OCI-LY1 (cell line): ENCODE results near the gene TTC23.

Experiments used
- H2AFZ ChIP-seq: fragments of 200-600 bp; sonication (generic), shearing (Covaris generic); 2 replicates; pipeline ENCODE4 v1.6.0; 2014; ENCODE audit warnings: antibody characterized with exemption, mild to moderate bottlenecking, low read length
- H3F3A ChIP-seq: fragments of 200-600 bp; sonication (generic), shearing (Covaris generic); 2 replicates; pipeline ENCODE4 v1.6.0; 2014; ENCODE audit warnings: mild to moderate bottlenecking, antibody characterized with exemption, low read length, moderate library complexity; ENCODE audit not compliant: insufficient read depth
- H3K27ac ChIP-seq: fragments of 200-600 bp; sonication (generic); 2 replicates; pipeline ENCODE4 v1.5.1; 2014; ENCODE audit warnings: low read length, mixed run types, mild to moderate bottlenecking, low read depth; ENCODE audit not compliant: poor library complexity, severe bottlenecking
- H3K27me3 ChIP-seq: fragments of 200-600 bp; sonication (generic); 2 replicates; pipeline ENCODE4 v1.6.0; 2014; ENCODE audit warnings: antibody characterized with exemption, mild to moderate bottlenecking, low read length, moderate library complexity; ENCODE audit not compliant: insufficient read depth
- H3K36me3 ChIP-seq: fragments of 200-600 bp; sonication (generic); 2 replicates; pipeline ENCODE4 v1.6.1; 2014; ENCODE audit warnings: mild to moderate bottlenecking, antibody characterized with exemption, low read length, moderate library complexity, mixed read lengths; ENCODE audit not compliant: insufficient read depth
- H3K4me1 ChIP-seq: fragments of 200-600 bp; sonication (generic); 2 replicates; pipeline ENCODE4 v1.5.1; 2014; ENCODE audit warnings: mild to moderate bottlenecking, low read length, moderate library complexity; ENCODE audit not compliant: insufficient read depth, severe bottlenecking
- H3K4me2 ChIP-seq: fragments of 200-600 bp; sonication (generic), shearing (Covaris generic); 2 replicates; pipeline ENCODE4 v1.6.1; 2014; ENCODE audit warnings: low read length
- H3K4me3 ChIP-seq: fragments of 200-600 bp; sonication (generic); 2 replicates; pipeline ENCODE4 v1.5.1; 2014; ENCODE audit warnings: low read length, low read depth, mild to moderate bottlenecking, mixed read lengths; ENCODE audit not compliant: poor library complexity, severe bottlenecking
- H3K79me2 ChIP-seq: fragments of 200-600 bp; shearing (Covaris generic); 2 replicates; pipeline ENCODE4 v1.6.1; 2016; ENCODE audit warnings: mixed run types, low read length, mixed read lengths; ENCODE audit not compliant: insufficient read depth
- H3K9ac ChIP-seq: fragments of 200-600 bp; sonication (generic), shearing (Covaris generic); 2 replicates; pipeline ENCODE4 v1.6.1; 2014; ENCODE audit warnings: mild to moderate bottlenecking, low read length, mixed read lengths
- H3K9me2 ChIP-seq: fragments of 200-600 bp; sonication (generic), shearing (Covaris generic); 2 replicates; pipeline ENCODE4 v1.6.1; 2014; ENCODE audit warnings: low read depth, mild to moderate bottlenecking, low read length, mixed read lengths
- H3K9me3 ChIP-seq: fragments of 200-600 bp; shearing (Covaris generic); 2 replicates; pipeline ENCODE4 v1.6.1; 2014; ENCODE audit warnings: low read length, mixed read lengths
- H4K20me1 ChIP-seq: fragments of 200-600 bp; sonication (generic), shearing (Covaris generic); 2 replicates; pipeline ENCODE4 v1.6.0; 2016; ENCODE audit warnings: mild to moderate bottlenecking, low read length; ENCODE audit not compliant: insufficient read depth
- EZH2 ChIP-seq: fragments of 200-600 bp; sonication (generic), shearing (Covaris generic); IDR thresholded peaks from 2 replicates; pipeline ENCODE4 v1.8.0; 2017; ENCODE audit warnings: borderline replicate concordance, mixed run types, mild to moderate bottlenecking, antibody characterized with exemption, low read length, moderate library complexity, mixed read lengths
- TF ChIP-seq, protein P1 (sequence below): fragments of 200-600 bp; sonication (generic), shearing (Covaris generic); IDR thresholded peaks from 2 replicates; pipeline ENCODE4 v1.5.1; 2017; ENCODE audit warnings: mild to moderate bottlenecking, antibody characterized with exemption, low read length, moderate library complexity, mixed read lengths

TTC23 gene

DNA sequence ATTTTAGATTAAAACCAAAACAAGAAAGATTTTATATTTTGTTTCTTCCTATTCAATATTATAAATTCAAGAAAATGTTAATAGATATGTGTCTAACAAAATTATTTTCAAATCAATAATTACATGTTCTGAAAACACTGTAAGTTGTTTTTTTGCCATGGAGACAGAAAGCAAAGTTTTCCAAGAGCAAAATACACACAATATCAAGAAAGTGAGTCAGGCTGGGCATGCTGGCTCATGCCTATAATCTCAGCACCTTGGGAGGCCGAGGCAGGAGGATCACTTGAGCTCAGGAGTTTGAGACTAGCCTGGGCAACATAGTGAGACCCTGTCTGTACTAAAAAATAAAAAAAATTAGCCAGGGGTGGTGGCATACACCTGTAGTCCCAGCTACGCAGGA lies 71.7 kb downstream of the TTC23 start:
- Histone ChIP-seq H4K20me1 (no peaks in the 10 kb centered on the region), H3K4me1 (no peaks in the 10 kb centered on the region), H3K27ac (no peak overlapping the region), H3K27me3 (no peaks in the 10 kb centered on the region), H3K9me2 (no peaks in the 10 kb centered on the region), H3K79me2 (no peaks in the 10 kb centered on the region), H3K9me3 (no peaks in the 10 kb centered on the region), H3F3A (no peaks in the 10 kb centered on the region), H3K36me3 (no peaks in the 10 kb centered on the region), H3K4me3 (no peak overlapping the region), H3K4me2 (no peak overlapping the region), H2AFZ (no peak overlapping the region), H3K9ac (no peak overlapping the region)
- TF ChIP-seq, protein P1, sequence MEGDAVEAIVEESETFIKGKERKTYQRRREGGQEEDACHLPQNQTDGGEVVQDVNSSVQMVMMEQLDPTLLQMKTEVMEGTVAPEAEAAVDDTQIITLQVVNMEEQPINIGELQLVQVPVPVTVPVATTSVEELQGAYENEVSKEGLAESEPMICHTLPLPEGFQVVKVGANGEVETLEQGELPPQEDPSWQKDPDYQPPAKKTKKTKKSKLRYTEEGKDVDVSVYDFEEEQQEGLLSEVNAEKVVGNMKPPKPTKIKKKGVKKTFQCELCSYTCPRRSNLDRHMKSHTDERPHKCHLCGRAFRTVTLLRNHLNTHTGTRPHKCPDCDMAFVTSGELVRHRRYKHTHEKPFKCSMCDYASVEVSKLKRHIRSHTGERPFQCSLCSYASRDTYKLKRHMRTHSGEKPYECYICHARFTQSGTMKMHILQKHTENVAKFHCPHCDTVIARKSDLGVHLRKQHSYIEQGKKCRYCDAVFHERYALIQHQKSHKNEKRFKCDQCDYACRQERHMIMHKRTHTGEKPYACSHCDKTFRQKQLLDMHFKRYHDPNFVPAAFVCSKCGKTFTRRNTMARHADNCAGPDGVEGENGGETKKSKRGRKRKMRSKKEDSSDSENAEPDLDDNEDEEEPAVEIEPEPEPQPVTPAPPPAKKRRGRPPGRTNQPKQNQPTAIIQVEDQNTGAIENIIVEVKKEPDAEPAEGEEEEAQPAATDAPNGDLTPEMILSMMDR: no peak
- no peak for TF ChIP-seq EZH2

DNA sequence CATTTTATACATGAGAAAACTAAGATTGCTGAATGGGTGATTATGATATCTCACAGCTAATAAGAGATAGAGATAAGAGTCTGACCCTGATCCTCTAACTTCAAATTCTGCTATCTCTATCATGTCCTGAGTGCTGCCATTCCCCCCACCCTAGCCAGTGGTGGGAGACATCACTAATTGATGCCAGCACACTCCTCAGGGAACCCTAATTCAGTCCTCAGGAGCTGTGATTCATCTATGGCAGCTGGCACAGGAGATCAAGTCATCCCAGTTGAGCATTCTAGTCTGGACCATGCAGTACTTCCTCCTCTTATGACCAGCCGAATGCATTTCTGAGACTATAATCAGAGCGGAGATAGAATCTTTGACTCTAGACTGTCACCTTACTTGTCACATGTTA lies 72.6 kb downstream of the TTC23 start:
- H3K27me3 ChIP-seq: no peaks in the 10 kb centered on the region

DNA sequence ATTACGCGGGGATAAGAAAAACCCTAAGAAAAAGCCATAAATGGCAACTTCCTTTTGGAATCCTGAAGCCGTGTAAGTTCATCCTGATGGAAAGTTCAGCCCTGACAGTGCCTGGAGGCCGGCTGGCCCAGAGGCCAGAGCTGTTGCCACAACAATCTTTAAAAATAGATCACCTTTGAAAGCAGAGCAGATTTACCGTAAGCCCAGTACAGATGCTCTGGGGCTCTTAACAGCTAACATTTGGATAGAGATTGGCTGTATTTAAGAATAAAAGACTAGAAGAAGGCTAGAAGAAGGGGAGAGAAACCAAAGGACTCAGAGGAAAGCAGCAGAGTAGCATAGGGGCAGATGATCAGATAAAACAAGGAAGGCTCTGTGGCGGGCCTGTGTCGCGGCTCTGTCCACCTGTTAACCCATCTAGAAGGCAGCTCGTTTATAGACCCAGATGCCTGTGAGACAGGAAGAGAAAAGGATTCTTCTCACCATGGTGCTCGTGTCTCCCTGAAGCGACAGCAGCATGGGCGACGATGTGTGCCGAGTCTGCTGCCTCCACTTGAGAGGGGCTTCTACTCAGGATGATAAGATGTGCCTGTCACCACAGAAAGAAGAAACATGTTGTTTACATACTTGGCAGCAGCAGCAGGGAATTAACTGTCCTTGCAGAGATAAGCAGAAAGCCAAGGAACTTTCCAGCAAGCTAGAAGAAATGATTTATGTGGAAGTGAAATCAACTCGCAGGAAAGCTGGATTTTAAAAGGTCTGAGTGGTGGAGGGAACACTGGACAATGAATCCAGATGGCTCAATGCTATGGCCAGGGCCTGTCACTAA lies 74.6 kb downstream of the TTC23 start:
- no peak for TF ChIP-seq EZH2
- TF ChIP-seq, protein P1: no peak
- H3F3A ChIP-seq: no peaks in the 10 kb centered on the region
- no peaks in the 10 kb centered on the region for H3K36me3 ChIP-seq
- no peaks in the 10 kb centered on the region for H3K79me2 ChIP-seq
- no peaks in the 10 kb centered on the region for H3K9me2 ChIP-seq
- H3K27ac ChIP-seq: no peak overlapping the region
- H3K4me1 ChIP-seq: no peaks in the 10 kb centered on the region
- no peak overlapping the region for H3K4me3 ChIP-seq
- H3K27me3 ChIP-seq: no peaks in the 10 kb centered on the region
- no peaks in the 10 kb centered on the region for H3K9me3 ChIP-seq
- no peak overlapping the region for H3K9ac ChIP-seq
- H4K20me1 ChIP-seq: no peaks in the 10 kb centered on the region
- H3K4me2 ChIP-seq: no peak overlapping the region
- H2AFZ ChIP-seq: no peak overlapping the region

More for the DNA sequence above, 72.6 kb downstream of the TTC23 start:
- H3K27ac ChIP-seq: no peak overlapping the region
- no peak overlapping the region for H2AFZ ChIP-seq
- no peaks in the 10 kb centered on the region for H3K9me2 ChIP-seq
- no peaks in the 10 kb centered on the region for H3K4me1 ChIP-seq
- TF ChIP-seq, protein P1: no peak
- no peak for TF ChIP-seq EZH2
- H3K36me3 ChIP-seq: no peaks in the 10 kb centered on the region
- H3F3A ChIP-seq: no peaks in the 10 kb centered on the region
- no peak overlapping the region for H3K4me3 ChIP-seq
- H3K9ac ChIP-seq: no peak overlapping the region
- no peaks in the 10 kb centered on the region for H3K79me2 ChIP-seq
- H3K9me3 ChIP-seq: no peaks in the 10 kb centered on the region
- no peaks in the 10 kb centered on the region for H4K20me1 ChIP-seq
- no peak overlapping the region for H3K4me2 ChIP-seq
